Renal cortex interstitium (tissue), 11 donors: Measurements from ENCODE around the gene TPGS1. TPM values are rescaled to one million over a fixed set of nuclear protein-coding genes. Genes with fewer than 3 reads are reported as not detected.

Experiments
- DNase-seq, 11 donors: peaks; one replicate each; pipeline ENCODE4 v3.0.0-alpha.2; 2013; ENCODE audit warnings: low read depth in 9 of 11, low spot score in 4 of 11; ENCODE audit errors: extremely low read depth in 1 of 11
- polyA plus RNA-seq, 3 donors: library from polyadenylated mRNA; unstranded; fragments of 120-200 nt; gene quantifications; one replicate each; pipeline ENCODE4 v1.2.1, GENCODE V29; 2013; ENCODE audit not compliant: insufficient read length in 3 of 3

Gene TPGS1
- polyA plus RNA-seq, 3 donors = 4.0 to 17.3 (median 13.0) TPM

DNA sequence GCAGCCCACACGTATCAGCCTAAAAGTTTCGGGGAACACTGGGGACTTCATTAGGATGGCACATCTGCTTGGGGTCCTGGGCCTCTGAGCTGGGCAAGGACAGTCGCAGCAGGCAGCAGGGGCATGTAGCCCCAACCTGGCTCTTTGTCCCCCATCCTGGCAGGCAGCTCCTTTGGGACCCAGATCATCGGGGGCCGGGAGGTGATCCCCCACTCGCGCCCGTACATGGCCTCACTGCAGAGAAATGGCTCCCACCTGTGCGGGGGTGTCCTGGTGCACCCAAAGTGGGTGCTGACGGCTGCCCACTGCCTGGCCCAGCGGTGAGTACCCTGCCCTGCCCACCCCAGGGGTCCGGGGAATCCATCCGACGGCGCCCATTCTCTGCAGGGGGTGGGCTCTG lies 39.8 kb downstream of the TPGS1 start:
- DNase-seq = no peak

DNA sequence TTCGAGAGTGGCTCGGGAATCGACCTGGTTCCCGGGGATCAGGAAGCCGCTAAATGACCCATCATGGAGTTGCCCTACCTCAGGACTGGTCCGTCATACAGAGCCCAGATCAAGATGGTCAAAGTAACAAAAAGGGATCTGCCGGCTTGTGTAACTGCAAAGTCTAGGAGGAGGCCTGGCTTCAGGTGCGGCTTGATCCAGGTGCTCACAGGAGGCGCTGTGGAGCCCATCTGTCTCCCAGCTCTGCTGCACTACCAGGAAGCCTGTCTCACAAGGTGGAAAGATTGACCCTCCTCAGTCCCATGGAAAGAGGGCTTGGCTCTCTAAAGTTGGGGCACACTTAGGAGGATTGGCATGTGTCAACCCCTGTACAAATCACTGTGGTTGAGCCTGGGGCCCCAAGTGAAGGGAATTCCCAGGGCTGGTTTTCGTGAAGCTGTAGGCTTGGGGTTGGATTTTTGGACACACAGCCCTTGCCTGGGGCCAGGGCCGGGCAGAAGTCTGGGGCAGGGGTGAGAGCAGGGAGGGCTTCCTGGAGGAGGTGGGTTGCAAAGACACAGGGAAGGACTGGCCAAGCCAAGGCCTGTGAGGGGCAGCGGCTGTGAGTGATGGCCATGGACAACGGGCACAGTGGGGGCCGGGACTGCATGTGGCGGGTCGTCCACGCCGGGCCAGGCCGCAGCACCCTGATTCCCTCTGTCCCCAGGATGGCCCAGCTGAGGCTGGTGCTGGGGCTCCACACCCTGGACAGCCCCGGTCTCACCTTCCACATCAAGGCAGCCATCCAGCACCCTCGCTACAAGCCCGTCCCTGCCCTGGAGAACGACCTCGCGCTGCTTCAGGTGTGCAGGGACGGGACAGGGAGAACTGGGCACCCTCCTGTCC lies 40.8 kb downstream of the TPGS1 start:
- no peak for DNase-seq

DNA sequence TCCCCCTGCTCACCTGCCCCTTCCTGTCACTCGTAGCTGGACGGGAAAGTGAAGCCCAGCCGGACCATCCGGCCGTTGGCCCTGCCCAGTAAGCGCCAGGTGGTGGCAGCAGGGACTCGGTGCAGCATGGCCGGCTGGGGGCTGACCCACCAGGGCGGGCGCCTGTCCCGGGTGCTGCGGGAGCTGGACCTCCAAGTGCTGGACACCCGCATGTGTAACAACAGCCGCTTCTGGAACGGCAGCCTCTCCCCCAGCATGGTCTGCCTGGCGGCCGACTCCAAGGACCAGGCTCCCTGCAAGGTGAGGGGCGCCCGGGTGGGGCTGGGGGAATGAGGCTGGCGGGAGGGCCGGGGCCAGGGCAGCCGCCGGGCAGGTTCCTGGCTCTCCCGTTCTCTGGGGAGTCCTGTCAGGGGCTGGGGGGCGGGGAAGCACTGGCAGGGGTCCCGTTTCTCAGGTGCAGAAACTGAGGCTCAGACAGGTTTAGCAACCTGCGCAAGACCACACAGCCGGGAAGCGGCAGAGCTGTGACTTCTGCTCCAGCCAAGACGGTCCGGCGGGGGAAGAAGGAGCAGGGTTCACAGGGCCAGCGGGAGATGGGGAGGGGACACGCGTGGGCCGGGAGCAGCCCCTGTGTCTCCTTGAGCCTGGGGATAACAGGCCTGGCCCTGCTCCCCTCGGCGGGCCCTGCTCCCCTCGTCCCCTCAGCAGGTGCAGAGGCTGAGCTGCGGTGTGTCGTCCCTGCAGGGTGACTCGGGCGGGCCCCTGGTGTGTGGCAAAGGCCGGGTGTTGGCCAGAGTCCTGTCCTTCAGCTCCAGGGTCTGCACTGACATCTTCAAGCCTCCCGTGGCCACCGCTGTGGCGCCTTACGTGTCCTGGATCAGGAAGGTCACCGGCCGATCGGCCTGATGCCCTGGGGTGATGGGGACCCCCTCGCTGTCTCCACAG lies 41.9 kb downstream of the TPGS1 start:
- no peak for DNase-seq

DNA sequence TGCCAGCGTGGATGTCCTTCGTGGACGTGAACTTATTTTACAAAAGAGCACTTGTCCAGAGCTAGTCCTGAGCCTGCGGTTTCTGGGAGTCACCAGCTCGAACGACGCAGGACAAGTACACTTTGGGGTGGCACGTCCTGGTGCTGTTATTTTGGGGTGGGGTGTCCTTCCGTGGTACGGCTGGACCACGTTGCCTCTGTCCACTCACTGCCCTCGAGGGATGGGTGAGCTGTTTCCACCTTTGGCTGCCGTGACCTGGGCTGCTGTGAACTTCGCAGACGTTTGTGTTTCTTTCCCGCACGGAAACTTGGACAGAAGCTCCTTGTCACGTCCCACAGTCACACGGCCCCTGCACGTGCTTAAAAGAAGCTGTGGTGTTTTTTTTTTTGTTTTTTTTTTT lies 47.5 kb downstream of the TPGS1 start:
- no peak for DNase-seq

DNA sequence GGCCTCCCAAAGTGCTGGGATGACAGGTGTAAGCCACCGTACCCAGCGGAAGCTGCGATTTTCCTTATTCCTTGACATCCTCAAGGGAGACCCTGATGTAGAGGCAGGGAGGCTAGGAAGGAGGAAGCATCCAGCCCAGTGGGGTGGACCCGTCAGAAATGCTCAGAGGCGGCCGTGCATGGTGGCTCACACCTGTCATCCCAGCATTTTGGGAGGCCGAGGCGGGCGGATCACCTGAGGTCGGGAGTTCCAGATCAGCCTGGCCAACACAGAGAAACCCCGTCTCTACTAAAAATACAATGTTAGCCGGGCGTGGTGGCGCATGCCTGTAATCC lies 48.1 kb downstream of the TPGS1 start:
- DNase-seq = no peak

DNA sequence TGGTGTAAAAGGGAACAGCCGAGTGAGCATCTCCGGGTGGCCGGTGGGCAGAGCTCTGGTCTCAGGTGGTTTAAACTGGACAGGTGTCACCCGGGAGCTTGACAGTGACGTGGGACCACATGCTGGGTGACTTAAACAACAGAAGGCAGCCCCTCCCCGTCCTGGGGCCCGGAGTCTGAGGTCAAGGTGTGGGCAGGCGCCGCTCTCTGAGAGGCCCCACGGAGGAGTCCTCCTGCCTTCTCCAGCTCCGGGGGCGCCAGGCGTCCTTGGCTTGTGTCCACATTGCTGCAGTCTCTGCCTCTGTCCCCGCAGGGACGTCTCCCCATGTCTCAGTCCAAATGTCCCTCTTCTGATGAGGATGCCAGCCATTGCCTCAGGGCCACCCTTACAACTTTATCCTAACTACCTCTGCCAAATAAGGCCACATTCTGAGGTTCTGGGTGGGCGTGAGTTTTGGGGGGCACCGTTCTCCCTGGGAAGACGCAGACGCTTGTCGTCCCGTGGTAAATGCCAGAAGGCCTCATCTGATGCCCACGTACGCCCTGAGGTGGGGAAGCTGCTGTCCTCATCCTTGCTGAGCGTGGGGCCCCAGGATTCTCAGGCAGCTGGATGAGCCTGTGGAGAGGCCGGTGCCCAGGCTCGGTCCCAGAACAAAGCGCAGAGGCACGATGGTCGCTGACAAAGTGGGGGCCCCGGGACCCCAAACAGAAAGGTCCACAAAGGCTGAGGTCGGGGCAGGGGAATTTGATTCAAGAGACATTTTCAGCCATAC lies 49.5 kb downstream of the TPGS1 start:
- DNase-seq = no peak

DNA sequence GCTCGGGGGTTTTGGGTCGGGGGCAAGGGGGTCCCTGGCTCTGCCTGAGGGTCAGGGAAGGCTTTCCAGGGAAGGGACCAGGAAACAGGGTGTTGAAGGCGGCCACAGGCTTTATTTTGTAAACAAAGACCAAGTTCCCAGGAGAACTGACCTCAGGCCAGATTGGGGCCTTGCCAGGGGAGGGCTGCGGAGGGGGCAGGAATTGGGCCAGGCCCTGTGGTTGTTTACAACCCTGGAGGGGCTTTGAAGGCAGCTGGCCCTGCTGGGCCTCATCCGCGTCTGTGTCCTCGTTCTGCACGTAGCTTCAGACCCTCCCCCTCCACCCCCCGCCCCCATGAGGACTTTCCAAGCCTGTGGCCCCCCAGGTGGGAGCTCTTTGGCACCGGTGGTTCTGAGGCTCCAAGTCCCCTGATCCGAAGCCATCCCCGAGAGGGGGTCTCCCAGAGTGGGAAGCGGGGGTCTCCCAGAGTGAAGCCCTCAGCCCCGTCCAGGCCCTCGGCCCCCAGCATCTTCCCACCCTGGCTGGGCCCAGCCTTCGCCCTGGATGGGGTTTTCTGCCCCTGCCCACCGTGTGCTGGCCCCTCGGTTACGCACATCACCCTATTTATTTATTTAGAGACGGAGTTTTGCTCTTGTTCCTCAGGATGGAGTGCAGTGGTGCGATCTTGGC lies 51.6 kb downstream of the TPGS1 start:
- no peak for DNase-seq

DNA sequence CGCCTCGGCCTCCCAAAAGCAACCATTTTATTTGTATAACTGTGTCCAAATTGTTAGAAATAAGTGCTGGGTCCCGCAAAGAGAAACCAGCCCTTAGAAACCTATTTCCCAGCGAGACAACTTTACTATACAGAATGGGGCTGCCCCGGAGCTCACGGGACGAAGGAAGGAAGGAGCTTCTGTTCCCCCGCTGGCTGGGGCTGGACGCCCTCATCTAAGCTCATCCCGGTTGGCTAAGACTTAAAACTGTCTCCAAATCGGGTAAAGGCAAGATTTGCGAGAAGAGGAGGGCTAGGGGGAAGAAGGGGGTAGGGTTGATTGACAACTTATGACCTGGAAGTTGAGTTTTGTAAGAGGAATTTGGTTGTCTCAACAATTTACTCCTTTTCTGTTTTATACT lies 52.8 kb downstream of the TPGS1 start:
- DNase-seq = no peak

DNA sequence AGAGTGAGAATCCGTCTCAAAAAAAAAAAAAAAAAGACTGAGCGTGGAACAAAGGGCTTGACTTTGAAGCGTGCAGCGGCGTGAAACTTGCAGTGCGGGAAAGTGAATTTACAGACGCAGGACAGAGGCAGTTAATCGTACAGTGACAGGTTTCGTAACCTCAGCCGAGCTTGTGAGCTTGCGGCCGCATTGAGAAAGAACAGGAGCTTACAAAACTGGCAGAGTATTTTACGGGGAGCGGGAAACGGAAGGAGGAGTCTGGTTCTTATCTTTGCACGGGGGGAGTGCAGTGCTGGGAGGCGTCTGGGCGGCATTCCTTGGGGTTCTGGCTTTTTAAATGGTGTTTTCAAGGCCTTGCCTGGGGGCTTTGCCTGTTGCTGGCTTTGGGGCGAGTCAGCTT lies 59.1 kb downstream of the TPGS1 start:
- no peak for DNase-seq

DNA sequence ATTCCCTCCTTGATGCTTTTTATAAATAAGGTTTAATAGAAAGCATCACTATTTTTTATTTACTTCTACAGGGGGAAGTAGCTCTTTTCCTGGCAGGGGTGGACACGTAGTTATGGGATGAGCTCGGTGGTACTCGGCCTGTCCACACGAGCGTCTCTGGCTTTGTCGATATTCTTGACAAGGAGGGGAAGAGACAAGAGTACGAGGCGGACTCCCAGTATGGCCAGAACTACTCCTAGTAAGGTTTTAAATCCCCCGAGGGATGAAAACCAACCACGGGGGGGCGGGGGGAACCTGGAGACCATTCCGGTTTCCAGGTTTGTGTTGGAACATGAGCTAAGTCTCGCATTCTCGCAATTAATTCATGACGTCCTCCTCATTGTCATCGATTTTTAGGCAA lies 59.5 kb downstream of the TPGS1 start:
- DNase-seq = no peak

DNA sequence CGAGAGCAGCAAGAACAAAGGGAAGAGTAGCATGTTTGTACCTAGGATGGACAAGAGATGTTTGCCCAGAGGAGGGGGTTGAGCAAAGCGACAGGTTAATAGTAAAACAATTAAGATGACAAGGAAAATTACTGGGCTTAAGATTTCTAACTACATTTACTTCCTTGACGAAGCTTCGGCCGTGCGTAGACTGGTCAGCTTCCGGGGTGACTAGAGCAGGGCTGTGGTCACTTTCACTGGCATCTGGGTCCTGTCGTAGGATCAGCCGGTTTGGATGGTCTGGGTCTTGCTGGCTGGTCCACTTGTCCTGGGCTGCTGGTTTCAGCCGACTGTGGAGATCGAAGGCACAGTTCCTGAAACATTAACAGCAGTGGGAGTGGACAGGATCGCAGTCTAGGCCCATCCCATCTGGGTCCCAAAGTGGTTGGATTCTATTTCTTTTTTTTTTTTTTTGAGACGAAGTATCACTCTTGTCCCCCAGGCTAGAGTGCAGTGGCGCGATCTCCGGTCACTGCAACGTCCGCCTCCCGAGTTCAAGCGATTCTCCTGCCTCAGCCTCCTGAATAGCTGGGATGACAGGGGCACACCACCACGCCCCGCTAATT lies 60.1 kb downstream of the TPGS1 start:
- DNase-seq = no peak

Other genes with a start within 250 kb of the TPGS1 start
- gene PLPP2, start 216.1 kb upstream of the TPGS1 start, polyA plus RNA-seq = 1 to 10 TPM; 2.8 to 4.7 (median 3.0) TPM
- gene MIER2, start 162.7 kb upstream of the TPGS1 start, polyA plus RNA-seq = 10 to 100 TPM; 24.7 to 31.1 (median 29.8) TPM
- 1 to 10 TPM; 2.0 to 3.9 (median 2.5) TPM for gene C2CD4C, start 98.3 kb upstream of the TPGS1 start, polyA plus RNA-seq
- gene SHC2, start 46.5 kb upstream of the TPGS1 start, polyA plus RNA-seq = 10 to 100 TPM; 30.1 to 49.3 (median 33.1) TPM
- gene MADCAM1, start 11.0 kb upstream of the TPGS1 start, polyA plus RNA-seq = 1 to 10 TPM; 3.4 to 6.5 (median 3.6) TPM
- 10 to 100 TPM; 48.3 to 75.3 (median 61.7) TPM for gene CDC34, start 24.3 kb downstream of the TPGS1 start, polyA plus RNA-seq
- under 1 TPM in 2 of 3 donors, not detected in 1; 0.29 to 0.53 TPM for gene GZMM, start 36.6 kb downstream of the TPGS1 start, polyA plus RNA-seq
- gene BSG, start 65.1 kb downstream of the TPGS1 start, polyA plus RNA-seq = 100 to 1,000 TPM; 359 to 541 (median 496) TPM
- gene HCN2, start 82.4 kb downstream of the TPGS1 start, polyA plus RNA-seq = under 1 TPM; 0.40 to 0.45 (median 0.42) TPM
- 10 to 100 TPM; 54.6 to 68.8 (median 58.1) TPM for gene POLRMT, start 126.0 kb downstream of the TPGS1 start, polyA plus RNA-seq
- gene FGF22, start 132.4 kb downstream of the TPGS1 start, polyA plus RNA-seq = 1 to 10 TPM in 1 of 3 donors, under 1 TPM in 2; 0.31 to 1.1 (median 0.92) TPM
- 10 to 100 TPM; 21.1 to 36.8 (median 35.7) TPM for gene RNF126, start 155.7 kb downstream of the TPGS1 start, polyA plus RNA-seq
- 10 to 100 TPM; 14.8 to 26.8 (median 20.7) TPM for gene FSTL3, start 168.9 kb downstream of the TPGS1 start, polyA plus RNA-seq
- gene PRSS57, start 188.0 kb downstream of the TPGS1 start, polyA plus RNA-seq = under 1 TPM; 0.13 to 0.20 (median 0.19) TPM
- 100 to 1,000 TPM in 2 of 3 donors, 10 to 100 TPM in 1; 69.0 to 111 (median 105) TPM for gene PALM, start 201.4 kb downstream of the TPGS1 start, polyA plus RNA-seq
- gene MISP, start 243.6 kb downstream of the TPGS1 start, polyA plus RNA-seq = 10 to 100 TPM in 1 of 3 donors, 1 to 10 TPM in 2; 4.4 to 14.4 (median 5.8) TPM